Nephron (organoid): Measurements from ENCODE around the gene HOXC9.
A peak's percentile ranks its signal among the peaks of the same experiment; 100 is the strongest.

Experiments
- H3K27ac Mint-ChIP-seq, 3 experiments: 2 replicates each; pipeline ENCODE4 v1.8.0; 2020; ENCODE audit warnings: mixed read lengths in 3 of 3, mild to moderate bottlenecking in 2 of 3, moderate library complexity in 1 of 3
- H3K27me3 Mint-ChIP-seq: 2 replicates; pipeline ENCODE4 v1.8.0; 2021; ENCODE audit warnings: low read depth, mild to moderate bottlenecking, moderate library complexity, mixed read lengths
- H3K36me3 Mint-ChIP-seq: 2 replicates; pipeline ENCODE4 v1.8.0; 2020; ENCODE audit warnings: low read depth, mixed read lengths
- H3K4me1 Mint-ChIP-seq: 2 replicates; pipeline ENCODE4 v1.8.0; 2020; ENCODE audit warnings: mixed read lengths
- H3K4me3 Mint-ChIP-seq, 3 experiments: 2 replicates each; pipeline ENCODE4 v1.8.0; 2020; ENCODE audit warnings: mild to moderate bottlenecking in 3 of 3, mixed read lengths in 3 of 3, moderate library complexity in 2 of 3
- H3K9me3 Mint-ChIP-seq: 2 replicates; pipeline ENCODE4 v1.8.0; 2020; ENCODE audit warnings: mixed read lengths
- TF ChIP-seq, protein P1 (sequence below), 3 experiments: fragments of 200-600 bp; sonication (generic); IDR thresholded peaks; one replicate each; pipeline ENCODE4 v1.5.0; 2021; ENCODE audit warnings: antibody characterized with exemption in 3 of 3; ENCODE audit not compliant: unreplicated experiment in 3 of 3

Gene HOXC9

GRCh38 chr12:53981634-53982565 lies 18.1 kb upstream of the HOXC9 start:
- TF ChIP-seq, protein P1, sequence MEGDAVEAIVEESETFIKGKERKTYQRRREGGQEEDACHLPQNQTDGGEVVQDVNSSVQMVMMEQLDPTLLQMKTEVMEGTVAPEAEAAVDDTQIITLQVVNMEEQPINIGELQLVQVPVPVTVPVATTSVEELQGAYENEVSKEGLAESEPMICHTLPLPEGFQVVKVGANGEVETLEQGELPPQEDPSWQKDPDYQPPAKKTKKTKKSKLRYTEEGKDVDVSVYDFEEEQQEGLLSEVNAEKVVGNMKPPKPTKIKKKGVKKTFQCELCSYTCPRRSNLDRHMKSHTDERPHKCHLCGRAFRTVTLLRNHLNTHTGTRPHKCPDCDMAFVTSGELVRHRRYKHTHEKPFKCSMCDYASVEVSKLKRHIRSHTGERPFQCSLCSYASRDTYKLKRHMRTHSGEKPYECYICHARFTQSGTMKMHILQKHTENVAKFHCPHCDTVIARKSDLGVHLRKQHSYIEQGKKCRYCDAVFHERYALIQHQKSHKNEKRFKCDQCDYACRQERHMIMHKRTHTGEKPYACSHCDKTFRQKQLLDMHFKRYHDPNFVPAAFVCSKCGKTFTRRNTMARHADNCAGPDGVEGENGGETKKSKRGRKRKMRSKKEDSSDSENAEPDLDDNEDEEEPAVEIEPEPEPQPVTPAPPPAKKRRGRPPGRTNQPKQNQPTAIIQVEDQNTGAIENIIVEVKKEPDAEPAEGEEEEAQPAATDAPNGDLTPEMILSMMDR (IDR thresholded peaks at IDR 0.05; ENCODE audit: unreplicated experiment in 3 of 3): no peak
- no peaks in the 10 kb centered on the region for H3K9me3 Mint-ChIP-seq
- H3K27me3 Mint-ChIP-seq: peaks cover 100% of the 10 kb centered on the region
- H3K4me1 Mint-ChIP-seq: peaks cover 24% of the 10 kb centered on the region
- H3K4me3 Mint-ChIP-seq: peak overlapping the region; percentile 95 to 99 (median 96)
- peaks cover 3% of the 10 kb centered on the region for H3K36me3 Mint-ChIP-seq
- peak overlapping the region; percentile 87 to 100 (median 97) for H3K27ac Mint-ChIP-seq

GRCh38 chr12:53982648-53983567 lies 17.1 kb upstream of the HOXC9 start:
- peak overlapping the region; percentile 87 to 100 (median 97) for H3K27ac Mint-ChIP-seq
- TF ChIP-seq, protein P1 (IDR thresholded peaks at IDR 0.05; ENCODE audit: unreplicated experiment in 3 of 3): no peak
- H3K36me3 Mint-ChIP-seq: peaks cover 7% of the 10 kb centered on the region
- peak overlapping the region; percentile 95 to 99 (median 96) for H3K4me3 Mint-ChIP-seq
- H3K27me3 Mint-ChIP-seq: peaks cover 100% of the 10 kb centered on the region
- H3K9me3 Mint-ChIP-seq: no peaks in the 10 kb centered on the region
- peaks cover 27% of the 10 kb centered on the region for H3K4me1 Mint-ChIP-seq

- Mint-ChIP-seq H3K27me3 (peaks cover 100% of the 10 kb centered on the region), H3K36me3 (peaks cover 7% of the 10 kb centered on the region)
Observed at GRCh38 chr12:53983568-53983949, 16.4 kb upstream of the HOXC9 start.

DNA sequence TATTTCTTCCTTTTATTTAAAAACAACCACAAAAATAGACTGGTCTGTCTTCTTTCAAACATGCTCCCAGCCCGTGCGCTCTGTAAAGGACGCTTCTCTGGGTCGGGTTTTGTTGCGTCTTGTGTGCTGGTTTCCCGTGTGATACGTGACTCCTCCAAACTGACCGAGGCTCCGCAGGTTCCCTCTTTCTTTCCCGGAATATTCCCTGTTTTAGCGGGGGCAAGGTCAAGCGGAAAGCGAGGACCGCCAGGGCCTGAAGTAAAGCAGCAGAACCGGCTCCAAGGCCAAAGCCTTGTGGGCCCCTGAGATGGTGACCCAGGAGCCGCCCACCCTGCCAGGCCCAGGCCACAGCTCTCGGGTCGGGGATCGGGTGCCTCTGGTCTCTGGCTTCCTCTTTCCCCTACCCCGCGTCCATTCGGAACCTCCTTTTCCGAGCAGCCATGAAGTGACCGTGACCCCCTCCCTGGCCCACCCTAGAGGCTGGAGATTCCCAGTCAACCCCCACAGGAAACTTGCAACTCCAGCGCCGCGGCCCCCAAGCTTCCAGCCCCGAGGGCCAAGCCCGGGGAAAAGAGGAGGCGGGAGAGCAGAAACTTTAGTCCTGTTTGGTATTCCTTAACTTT lies 15.9 kb upstream of the HOXC9 start:
- H3K4me3 Mint-ChIP-seq: peak overlapping the region; percentile 95 to 99 (median 96)
- H3K4me1 Mint-ChIP-seq: peaks cover 33% of the 10 kb centered on the region
- H3K27me3 Mint-ChIP-seq: peaks cover 100% of the 10 kb centered on the region
- peaks cover 7% of the 10 kb centered on the region for H3K36me3 Mint-ChIP-seq
- TF ChIP-seq, protein P1 (IDR thresholded peaks at IDR 0.05; ENCODE audit: unreplicated experiment in 3 of 3): no peak
- H3K9me3 Mint-ChIP-seq: no peaks in the 10 kb centered on the region
- H3K27ac Mint-ChIP-seq: peak overlapping the region; percentile 87 to 100 (median 97)

More at GRCh38 chr12:53983568-53983949, 16.4 kb upstream of the HOXC9 start:
- Mint-ChIP-seq H3K9me3 (no peaks in the 10 kb centered on the region), H3K27ac (peak overlapping the region; percentile 87 to 100 (median 97)), H3K4me1 (peaks cover 32% of the 10 kb centered on the region), H3K4me3 (peak overlapping the region; percentile 95 to 99 (median 96))
- TF ChIP-seq, protein P1 (IDR thresholded peaks at IDR 0.05; ENCODE audit: unreplicated experiment in 3 of 3): no peak

DNA sequence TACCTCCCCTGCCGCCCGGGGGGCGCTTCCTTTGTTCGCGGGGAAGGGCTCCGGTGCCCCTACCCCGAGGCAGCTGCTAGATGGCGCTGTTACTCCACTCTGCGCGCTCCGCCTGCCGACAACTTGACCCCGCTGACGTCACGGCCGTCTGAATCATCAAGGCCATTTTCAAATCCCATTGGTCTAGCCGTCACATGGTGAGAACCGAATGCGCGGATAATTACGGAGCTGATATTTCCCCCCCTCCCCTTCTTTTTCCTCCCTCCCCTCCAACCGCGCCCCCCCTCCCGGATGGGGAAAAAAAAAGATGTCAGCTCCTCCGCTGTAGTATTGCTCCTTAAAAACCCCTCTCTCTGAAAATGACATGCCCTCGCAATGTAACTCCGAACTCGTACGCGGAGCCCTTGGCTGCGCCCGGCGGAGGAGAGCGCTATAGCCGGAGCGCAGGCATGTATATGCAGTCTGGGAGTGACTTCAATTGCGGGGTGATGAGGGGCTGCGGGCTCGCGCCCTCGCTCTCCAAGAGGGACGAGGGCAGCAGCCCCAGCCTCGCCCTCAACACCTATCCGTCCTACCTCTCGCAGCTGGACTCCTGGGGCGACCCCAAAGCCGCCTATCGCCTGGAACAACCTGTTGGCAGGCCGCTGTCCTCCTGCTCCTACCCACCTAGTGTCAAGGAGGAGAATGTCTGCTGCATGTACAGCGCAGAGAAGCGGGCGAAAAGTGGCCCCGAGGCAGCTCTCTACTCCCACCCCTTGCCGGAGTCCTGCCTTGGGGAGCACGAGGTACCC lies 14.9 kb upstream of the HOXC9 start, which contains the start of gene HOXC10:
TSS of gene HOXC10 (plus strand) at position 246 of the 791 bp plus-strand sequence. CDS start at position 360, 114 bp downstream.
- TF ChIP-seq, protein P1 (IDR thresholded peaks at IDR 0.05; ENCODE audit: unreplicated experiment in 3 of 3): peak; percentile 72 to 80 (median 76)
- no peaks in the 10 kb centered on the region for H3K9me3 Mint-ChIP-seq
- H3K27ac Mint-ChIP-seq: peak within 1 kb of the TSS; percentile 95 to 100 (median 97)
- H3K4me1 Mint-ChIP-seq: peaks cover 44% of the 10 kb centered on the region
- peaks cover 100% of the 10 kb centered on the region for H3K27me3 Mint-ChIP-seq
- peaks cover 15% of the 10 kb centered on the region for H3K36me3 Mint-ChIP-seq
- peak within 1 kb of the TSS; percentile 95 to 99 (median 96) for H3K4me3 Mint-ChIP-seq
